ENCODE data around the gene SIMC1. TPM values are rescaled to one million over a fixed set of nuclear protein-coding genes. Genes with fewer than 3 reads are reported as not detected.
"Not testable (repeated sequence)": the region's sequence is repeated elsewhere in the genome, so short reads cannot be mapped to it uniquely, and the experiment has no call there.

The SIMC1 gene
- total RNA-seq, 1 donor from 2014 or later = 10.9 TPM

GRCh38 chr5:176194238-176195083 is 43.8 kb upstream of the SIMC1 start:
- peak overlapping the region; percentile 40 for H3K4me3 ChIP-seq
- peak; percentile 28 for DNase-seq (ENCODE audit: low spot score)
- not testable (repeated sequence) for H3K9me3 Mint-ChIP-seq; H4K20me1 ChIP-seq (ENCODE audit: low read depth); H3K79me2 ChIP-seq (ENCODE audit: low read depth); H3K9me3 ChIP-seq (ENCODE audit: low read depth); H2AFZ ChIP-seq (replicated peaks); H3F3A ChIP-seq (ENCODE audit: low read depth); H3K36me3 Mint-ChIP-seq; H3K9ac ChIP-seq; H3K4me1 ChIP-seq; H3K36me3 ChIP-seq; H3K27ac Mint-ChIP-seq; H3K4me1 Mint-ChIP-seq; H3K27ac ChIP-seq
- Mint-ChIP-seq H3K4me3 (peak overlapping the region; percentile 30), H3K27me3 (ENCODE audit: insufficient read depth, low read depth) (peaks cover 18% of the 10 kb centered on the region)
- peak overlapping the region; percentile 78 for H3K4me2 ChIP-seq
- TF ChIP-seq EZH2 (IDR thresholded peaks at IDR 0.05) (peak; percentile 77), EZH2phosphoT487 (IDR thresholded peaks at IDR 0.05) (peak; percentile 74)
- H3K27me3 ChIP-seq = peaks cover 67% of the 10 kb centered on the region

- H3K27ac Mint-ChIP-seq; H3K36me3 ChIP-seq; H3K9me3 ChIP-seq (ENCODE audit: low read depth); H3K9ac ChIP-seq; H3K4me3 Mint-ChIP-seq; H3K36me3 Mint-ChIP-seq; DNase-seq (ENCODE audit: low spot score); H3F3A ChIP-seq (ENCODE audit: low read depth); H3K79me2 ChIP-seq (ENCODE audit: low read depth); H3K4me1 Mint-ChIP-seq; H3K9me3 Mint-ChIP-seq; H2AFZ ChIP-seq (replicated peaks); H3K4me1 ChIP-seq; H3K4me3 ChIP-seq; H3K4me2 ChIP-seq; H4K20me1 ChIP-seq (ENCODE audit: low read depth); H3K27ac ChIP-seq: not testable (repeated sequence)
- H3K27me3 ChIP-seq = peaks cover 73% of the 10 kb centered on the region
- peak; percentile 54 for TF ChIP-seq EZH2 (IDR thresholded peaks at IDR 0.05)
- peaks cover 22% of the 10 kb centered on the region for H3K27me3 Mint-ChIP-seq (ENCODE audit: insufficient read depth, low read depth)
Observed at GRCh38 chr5:176195084-176195413, 43.2 kb upstream of the SIMC1 start.

- peaks cover 79% of the 10 kb centered on the region for H3K27me3 ChIP-seq
- not testable (repeated sequence) for H3F3A ChIP-seq (ENCODE audit: low read depth); H3K9me3 Mint-ChIP-seq; H3K79me2 ChIP-seq (ENCODE audit: low read depth); H3K4me2 ChIP-seq; H3K9me3 ChIP-seq (ENCODE audit: low read depth); H3K4me1 Mint-ChIP-seq; H3K4me3 Mint-ChIP-seq; H3K36me3 Mint-ChIP-seq; DNase-seq (ENCODE audit: low spot score); H3K36me3 ChIP-seq; H3K4me1 ChIP-seq; H2AFZ ChIP-seq (replicated peaks); H3K4me3 ChIP-seq; H4K20me1 ChIP-seq (ENCODE audit: low read depth); H3K9ac ChIP-seq; H3K27ac Mint-ChIP-seq; H3K27ac ChIP-seq
- peaks cover 24% of the 10 kb centered on the region for H3K27me3 Mint-ChIP-seq (ENCODE audit: insufficient read depth, low read depth)
Observed at GRCh38 chr5:176195487-176196207, 42.6 kb upstream of the SIMC1 start.

GRCh38 chr5:176196781-176197180 is 41.4 kb upstream of the SIMC1 start:
- H3F3A ChIP-seq (ENCODE audit: low read depth); H3K9me3 ChIP-seq (ENCODE audit: low read depth); H3K27ac Mint-ChIP-seq; H3K4me1 ChIP-seq; DNase-seq (ENCODE audit: low spot score); H3K27ac ChIP-seq; H3K4me1 Mint-ChIP-seq; H4K20me1 ChIP-seq (ENCODE audit: low read depth); H3K36me3 Mint-ChIP-seq; H3K9ac ChIP-seq; H3K79me2 ChIP-seq (ENCODE audit: low read depth); H3K4me3 Mint-ChIP-seq; H3K4me2 ChIP-seq; H3K9me3 Mint-ChIP-seq; H3K36me3 ChIP-seq; H2AFZ ChIP-seq (replicated peaks); H3K4me3 ChIP-seq: not testable (repeated sequence)
- peaks cover 24% of the 10 kb centered on the region for H3K27me3 Mint-ChIP-seq (ENCODE audit: insufficient read depth, low read depth)
- H3K27me3 ChIP-seq = peaks cover 84% of the 10 kb centered on the region

GRCh38 chr5:176197234-176197858 is 40.9 kb upstream of the SIMC1 start:
- not testable (repeated sequence) for H3K9me3 ChIP-seq (ENCODE audit: low read depth); DNase-seq (ENCODE audit: low spot score); H3K4me3 Mint-ChIP-seq; H3K9me3 Mint-ChIP-seq; H2AFZ ChIP-seq (replicated peaks); H3K27ac ChIP-seq; H3F3A ChIP-seq (ENCODE audit: low read depth); H3K79me2 ChIP-seq (ENCODE audit: low read depth); H3K27ac Mint-ChIP-seq; H3K4me2 ChIP-seq; H4K20me1 ChIP-seq (ENCODE audit: low read depth); H3K36me3 ChIP-seq; H3K9ac ChIP-seq; H3K4me1 ChIP-seq; H3K36me3 Mint-ChIP-seq; H3K4me1 Mint-ChIP-seq; H3K4me3 ChIP-seq
- peaks cover 24% of the 10 kb centered on the region for H3K27me3 Mint-ChIP-seq (ENCODE audit: insufficient read depth, low read depth)
- peaks cover 78% of the 10 kb centered on the region for H3K27me3 ChIP-seq

GRCh38 chr5:176198299-176198698 is 39.9 kb upstream of the SIMC1 start:
- peak overlapping the region; percentile 33 for H3K4me3 Mint-ChIP-seq
- not testable (repeated sequence) for H3F3A ChIP-seq (ENCODE audit: low read depth); H3K79me2 ChIP-seq (ENCODE audit: low read depth); H2AFZ ChIP-seq (replicated peaks); H3K4me1 Mint-ChIP-seq; H4K20me1 ChIP-seq (ENCODE audit: low read depth); H3K4me3 ChIP-seq; H3K4me2 ChIP-seq; DNase-seq (ENCODE audit: low spot score); H3K36me3 Mint-ChIP-seq; H3K4me1 ChIP-seq; H3K9me3 ChIP-seq (ENCODE audit: low read depth); H3K27ac Mint-ChIP-seq; H3K9ac ChIP-seq; H3K9me3 Mint-ChIP-seq; H3K27ac ChIP-seq; H3K36me3 ChIP-seq
- peaks cover 71% of the 10 kb centered on the region for H3K27me3 ChIP-seq
- peaks cover 24% of the 10 kb centered on the region for H3K27me3 Mint-ChIP-seq (ENCODE audit: insufficient read depth, low read depth)
